Activated T-cell treated with anti-CD3 and anti-CD28 coated beads for 24 hours (primary cell): ENCODE measurements around the gene CCDC174.
A peak's percentile ranks its signal among the peaks of the same experiment; 100 is the strongest.

Experiments used
- DNase-seq: peaks from one replicate; pipeline ENCODE4 v3.0.0-alpha.2; 2020; ENCODE audit warnings: low read depth

Gene CCDC174

DNA sequence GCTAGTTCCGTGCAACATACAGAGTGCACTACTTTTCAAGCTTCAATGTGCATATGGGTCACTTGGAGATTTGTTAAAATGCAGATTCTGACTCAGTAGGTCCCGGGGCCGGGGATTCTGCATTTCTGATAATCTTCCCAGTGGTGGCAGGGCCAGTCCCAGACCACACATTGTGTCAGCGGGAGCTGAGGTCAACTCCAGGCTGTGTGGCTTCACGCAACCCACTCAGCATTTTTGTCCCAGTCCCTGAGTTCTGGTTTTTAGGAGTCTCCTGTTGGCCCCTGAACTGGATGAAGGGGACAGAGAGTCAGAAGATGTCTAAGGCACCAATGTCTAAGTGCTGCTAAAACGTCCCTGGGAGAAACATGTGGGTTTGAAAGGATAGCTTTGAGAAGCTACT is 26.1 kb upstream of the CCDC174 start:
- DNase-seq: no peak

DNA sequence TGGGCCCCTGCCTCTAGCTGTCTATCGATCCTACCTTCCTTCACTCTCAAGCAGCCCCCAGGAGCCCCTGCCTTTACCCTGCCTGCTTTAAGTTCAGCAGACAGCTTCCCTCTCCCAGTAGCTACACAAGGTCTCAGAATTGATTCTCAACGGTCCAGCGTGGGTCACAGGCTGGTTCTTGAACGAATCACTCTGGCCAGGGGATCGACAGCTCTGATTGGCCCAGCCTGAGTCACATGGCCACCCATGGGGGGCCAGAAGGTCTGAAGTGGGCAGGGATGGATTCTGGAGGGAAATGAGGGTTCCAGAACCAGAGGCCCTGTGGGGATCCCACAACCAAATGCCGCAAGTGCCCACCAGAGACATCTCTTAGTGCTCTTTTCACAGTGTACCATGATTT is 23.7 kb upstream of the CCDC174 start:
- no peak for DNase-seq

DNA sequence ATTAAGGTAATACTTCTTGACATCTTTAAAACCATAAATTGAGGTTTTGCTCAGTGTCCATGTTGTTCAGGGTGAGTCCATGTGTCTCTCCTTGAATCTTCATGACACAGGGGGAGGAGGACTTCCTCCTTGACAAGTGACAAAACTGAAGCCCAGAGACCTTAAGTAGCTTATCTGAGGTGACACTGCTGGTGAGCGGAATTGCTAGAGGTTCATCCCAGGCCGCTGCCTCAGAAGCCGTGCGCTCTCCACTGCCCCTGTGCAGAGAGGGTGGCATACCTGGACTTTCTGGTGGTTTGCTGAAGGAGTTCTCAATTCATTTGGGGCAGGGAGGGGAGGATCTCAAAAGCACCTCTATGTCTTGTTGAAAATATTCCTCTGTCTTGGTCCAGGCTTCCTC is 23.2 kb upstream of the CCDC174 start:
- DNase-seq: no peak

DNA sequence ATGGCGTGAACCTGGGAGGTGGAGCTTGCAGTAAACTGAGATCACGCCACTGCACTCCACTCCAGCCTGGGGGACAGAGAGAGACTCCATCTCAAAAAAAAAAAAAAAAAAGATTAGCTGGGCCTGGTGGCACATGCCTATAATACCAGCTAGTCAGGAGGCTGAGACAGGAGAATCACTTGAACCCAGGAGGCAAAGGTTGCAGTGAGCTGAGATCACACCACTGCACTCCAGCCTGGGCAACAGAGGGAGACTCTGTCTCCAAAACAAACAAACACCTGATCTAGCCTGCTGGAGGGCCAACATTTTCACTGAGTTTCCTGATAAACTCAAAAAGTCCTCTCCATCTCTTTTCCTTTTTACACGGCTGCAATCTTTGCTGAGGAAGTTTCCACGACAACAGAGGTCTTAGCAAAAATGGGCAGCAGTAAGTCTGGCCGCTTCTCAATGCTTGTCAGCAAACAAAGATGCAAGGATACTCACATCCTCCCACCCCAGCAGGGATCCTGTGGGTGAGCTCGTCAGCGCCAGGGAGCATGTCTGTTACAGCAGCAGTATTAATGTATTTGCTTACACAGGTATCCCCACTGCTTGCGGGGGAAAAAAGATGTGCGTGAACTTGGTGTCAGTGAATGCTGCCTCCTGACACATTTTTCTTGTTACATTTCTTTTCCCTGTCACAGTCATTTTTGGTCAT is 21.0 kb upstream of the CCDC174 start:
- no peak for DNase-seq

DNA sequence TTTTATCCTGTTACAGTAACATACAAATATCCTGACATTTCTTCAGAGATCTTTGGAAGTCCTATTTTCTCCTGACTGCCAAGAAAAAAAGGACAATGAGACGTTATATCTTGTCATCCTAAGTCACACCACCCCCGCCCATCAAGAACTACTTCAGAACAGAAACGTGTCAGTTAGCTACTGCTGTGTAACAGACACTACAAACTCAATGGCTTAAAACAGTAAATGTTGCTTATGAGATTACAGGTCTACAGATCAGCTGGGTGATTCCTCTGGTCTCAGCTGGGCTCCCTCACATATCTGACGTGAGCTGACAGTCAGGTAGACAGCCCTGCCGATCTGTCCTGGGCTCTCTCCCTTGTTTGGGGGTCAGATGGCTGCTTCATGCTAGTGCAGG is 20.5 kb upstream of the CCDC174 start:
- DNase-seq: no peak

DNA sequence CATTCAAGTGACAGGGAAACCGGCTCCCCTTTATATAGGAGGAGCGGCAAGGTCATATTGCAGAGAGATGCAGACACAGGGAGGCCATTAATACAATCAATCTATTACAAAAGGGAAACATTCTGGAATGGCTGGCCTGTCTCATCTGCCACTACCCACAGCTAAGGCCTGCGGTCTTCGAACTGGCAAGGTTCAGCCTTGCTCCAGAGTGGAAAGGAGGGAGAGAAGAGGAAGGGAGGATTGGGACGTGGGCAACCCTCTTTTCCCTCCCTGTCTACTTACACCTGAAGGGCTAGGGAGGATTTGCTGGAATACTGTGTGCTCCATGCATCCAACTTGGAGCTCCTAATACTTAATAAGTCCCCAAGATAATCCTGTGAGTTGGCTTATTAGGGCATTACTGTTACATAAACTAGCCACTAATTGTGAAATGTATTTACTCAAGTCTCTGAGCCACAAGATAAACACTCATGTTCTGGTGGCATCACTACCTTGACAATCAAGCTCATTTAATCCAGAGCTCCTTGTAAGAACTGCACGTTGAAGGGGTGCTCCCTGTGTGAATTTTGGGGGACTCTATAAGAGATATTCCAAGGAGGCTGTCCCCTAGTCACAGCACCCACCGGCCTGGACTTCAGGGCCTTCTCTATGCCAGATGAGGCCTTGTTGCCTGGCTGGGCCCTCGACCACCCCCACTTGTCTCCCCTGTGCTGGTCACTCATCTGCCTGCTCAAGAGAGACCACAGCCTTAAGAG is 19.7 kb upstream of the CCDC174 start:
- no peak for DNase-seq

DNA sequence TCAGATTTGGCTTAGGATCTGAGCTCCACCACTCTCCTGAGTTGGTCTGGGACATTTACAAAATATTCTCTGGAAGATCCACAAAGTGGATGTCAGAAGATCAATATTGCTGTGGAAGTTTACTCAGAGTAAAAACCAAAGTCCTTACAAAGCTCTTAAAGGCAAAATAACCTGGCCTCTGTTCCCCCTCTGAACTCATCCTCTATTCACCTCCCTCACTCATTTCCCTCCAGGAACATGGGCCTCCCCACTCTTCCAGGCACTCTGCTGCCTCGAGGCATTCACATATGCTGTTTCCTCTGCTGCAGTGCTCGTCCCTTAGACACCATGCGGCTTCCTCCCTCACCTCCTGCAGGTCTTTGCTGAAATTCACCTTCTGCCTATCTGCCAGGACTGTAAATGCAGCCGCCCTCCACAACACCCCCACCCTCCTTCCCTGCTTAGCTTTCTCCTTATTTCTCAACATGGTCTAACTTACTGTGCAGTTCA is 19.1 kb upstream of the CCDC174 start:
- DNase-seq: no peak

DNA sequence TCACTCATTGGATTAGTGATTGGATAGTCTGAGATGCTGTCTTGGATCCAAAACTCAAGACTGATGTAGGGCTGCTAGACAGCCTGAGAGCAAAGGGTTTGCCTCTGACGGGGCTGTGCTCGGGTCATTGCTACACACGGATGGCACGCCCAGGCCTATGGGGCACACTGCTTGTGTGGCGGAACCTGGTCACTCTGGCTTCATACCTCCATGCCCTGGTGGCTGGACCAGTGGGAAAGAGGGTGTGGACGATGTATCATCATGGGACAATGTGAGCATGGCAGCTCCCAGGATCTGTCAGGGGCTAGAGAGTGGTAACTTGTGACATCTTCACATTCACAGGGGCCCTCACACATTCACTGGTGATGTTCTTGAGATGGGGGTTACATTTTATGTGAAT is 18.1 kb upstream of the CCDC174 start:
- no peak for DNase-seq

DNA sequence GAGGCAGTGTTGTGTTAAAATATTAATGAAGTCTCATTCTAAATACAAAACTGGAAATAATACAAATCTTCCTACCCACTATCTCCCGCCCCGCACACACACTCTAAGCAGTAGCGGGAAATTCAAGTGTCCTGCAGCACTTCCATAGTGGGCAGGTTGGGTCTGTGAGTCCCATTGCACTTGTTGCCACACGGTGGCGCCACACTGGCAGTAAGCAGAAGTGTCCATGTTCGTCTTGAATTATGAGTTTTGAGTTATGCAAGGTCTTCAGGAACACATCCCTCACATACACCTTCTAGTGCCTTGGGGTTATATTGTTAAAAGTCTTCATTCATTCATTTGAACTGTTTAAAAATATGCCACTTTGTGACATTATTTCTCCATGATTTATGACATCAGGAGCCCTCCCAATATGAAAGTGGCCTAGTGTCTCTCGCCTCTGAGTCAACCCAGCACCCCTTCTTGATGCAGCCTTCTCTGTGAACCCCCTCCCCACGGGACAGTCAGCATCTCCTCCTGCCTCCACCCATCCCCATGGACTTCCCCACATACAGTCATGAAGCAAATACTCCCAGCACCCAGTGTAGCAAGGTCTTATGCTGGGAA is 17.6 kb upstream of the CCDC174 start:
- DNase-seq: peak; percentile 25

DNA sequence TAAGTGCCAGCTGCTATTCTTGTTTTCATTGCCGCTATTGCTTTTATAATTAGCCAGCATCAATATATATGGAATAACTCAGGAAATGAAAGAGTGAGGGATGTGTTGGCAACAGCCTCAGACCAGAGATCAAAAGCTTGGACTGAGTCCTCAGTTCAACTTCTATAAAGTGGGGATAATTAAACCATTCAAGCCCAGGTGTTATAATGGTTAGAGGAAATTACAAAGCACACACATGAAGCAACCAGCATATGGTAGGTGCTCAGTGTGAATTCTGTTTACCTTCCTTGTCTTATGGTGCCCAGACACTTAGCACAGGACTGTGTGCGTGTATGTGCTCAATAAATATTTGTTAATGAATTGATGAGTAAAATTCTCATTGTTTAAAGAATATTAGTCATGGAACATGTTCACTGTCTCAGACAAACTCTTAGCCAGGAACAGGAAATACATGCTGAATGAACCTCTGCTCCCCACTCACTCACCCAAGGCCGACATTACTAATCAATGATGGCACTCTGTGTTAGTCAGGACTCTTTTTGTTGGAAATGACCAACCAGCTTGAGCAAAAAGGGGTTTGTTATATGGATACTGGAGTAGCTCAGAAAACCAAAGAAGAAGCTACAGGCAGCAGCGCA is 16.7 kb upstream of the CCDC174 start:
- DNase-seq: no peak

DNA sequence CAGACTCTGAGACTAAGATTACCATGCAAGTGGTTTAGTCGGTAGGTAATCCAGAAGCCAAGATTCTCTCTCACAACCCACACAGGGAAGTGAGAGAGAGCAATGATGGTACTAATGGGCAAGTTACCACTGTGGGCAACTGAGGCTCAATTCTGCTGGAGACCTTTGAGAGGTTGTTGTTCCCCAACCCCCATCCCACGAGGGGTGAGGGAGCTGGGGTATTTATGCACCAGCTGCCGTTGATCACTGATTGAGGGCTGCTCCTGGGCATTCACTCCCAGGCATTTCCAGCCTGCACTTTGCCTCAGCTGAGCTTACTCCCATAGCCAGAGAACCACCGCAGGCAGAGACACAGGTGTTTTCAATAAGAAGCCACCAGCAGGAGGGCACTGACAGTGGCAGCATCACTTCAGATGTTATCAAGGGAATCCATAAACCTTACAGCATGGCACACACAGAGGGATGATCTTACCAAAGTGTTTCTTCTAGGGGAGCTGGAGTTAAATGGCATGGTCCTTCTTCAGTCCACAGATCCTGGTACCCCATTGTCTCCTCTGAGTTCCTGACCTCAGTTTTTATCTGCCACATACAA is 15.0 kb upstream of the CCDC174 start:
- no peak for DNase-seq

DNA sequence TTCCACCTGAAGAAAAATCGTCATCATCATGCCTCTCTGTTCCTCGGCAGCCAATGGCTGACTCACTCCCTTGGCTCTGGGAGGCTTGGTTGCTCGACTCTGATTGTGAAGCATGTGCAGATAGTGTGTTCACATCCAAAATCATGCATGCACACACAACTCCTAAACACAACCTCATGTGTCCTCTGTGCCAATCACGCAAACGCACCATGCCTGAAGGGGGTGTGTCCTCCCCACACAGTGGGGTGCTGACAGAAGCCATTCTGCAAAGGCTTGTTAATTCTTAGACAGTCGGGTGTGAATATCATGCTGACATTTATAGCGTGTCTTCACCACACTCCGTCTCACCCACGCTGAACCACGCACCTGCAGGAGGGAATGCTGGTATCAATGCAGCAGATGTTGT is 11.4 kb upstream of the CCDC174 start:
- DNase-seq: no peak

DNA sequence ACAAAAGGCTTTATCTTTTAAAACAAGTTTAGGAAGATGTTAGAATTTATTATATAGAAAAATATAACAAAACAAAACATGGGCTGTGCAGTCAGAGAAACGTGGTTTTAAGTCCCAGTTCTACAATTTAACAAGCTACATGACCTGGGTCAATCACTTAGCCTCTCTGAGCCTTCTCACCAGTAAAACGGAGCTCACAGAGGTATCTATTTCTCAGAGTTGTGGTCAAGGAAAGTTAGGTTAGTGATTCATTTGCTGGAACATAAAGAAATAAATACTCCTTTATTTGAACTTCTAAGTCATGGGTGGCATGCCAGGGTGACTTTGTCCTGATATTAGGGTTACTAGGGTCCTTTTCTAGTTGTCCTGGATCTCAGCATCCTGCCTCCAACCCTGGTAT is 10.8 kb upstream of the CCDC174 start:
- no peak for DNase-seq

DNA sequence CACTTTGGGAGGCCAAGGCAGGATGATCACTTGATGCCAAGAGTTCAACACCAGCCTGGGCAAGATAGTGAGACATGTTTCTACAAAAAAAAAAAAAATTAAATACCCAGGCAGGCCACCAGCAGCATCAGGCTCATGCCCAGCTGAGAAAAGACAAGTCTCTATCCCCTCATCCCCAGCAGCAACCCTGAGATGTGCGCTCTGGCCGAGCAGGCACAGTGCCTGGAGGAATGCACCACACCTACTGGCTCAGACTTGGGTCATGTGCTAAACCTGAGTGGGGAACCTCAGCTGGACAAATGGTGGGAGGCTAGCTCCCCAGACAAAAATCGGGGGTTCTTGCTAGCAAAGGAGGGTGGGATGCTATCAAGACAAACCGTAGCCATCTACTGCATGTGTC is 10.2 kb upstream of the CCDC174 start:
- no peak for DNase-seq

DNA sequence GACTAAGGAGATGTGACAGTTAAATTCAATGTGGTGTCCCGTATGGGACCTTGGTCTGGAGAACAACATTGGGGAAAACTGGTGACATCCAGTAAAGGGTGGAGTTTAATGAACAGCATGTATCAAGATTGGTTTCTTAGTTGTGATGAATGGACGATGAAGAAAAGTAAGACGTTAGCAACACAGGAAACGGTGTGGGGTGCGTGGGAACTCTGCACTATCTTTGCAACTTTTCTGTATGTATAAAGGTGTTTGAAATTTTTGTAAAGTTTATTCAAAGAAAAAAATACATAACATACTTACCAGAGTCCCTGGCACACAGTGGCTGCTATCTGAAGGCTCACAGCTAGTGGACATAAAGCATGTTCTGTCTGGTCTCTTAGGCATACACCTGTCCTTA is 6.1 kb upstream of the CCDC174 start:
- DNase-seq: no peak

DNA sequence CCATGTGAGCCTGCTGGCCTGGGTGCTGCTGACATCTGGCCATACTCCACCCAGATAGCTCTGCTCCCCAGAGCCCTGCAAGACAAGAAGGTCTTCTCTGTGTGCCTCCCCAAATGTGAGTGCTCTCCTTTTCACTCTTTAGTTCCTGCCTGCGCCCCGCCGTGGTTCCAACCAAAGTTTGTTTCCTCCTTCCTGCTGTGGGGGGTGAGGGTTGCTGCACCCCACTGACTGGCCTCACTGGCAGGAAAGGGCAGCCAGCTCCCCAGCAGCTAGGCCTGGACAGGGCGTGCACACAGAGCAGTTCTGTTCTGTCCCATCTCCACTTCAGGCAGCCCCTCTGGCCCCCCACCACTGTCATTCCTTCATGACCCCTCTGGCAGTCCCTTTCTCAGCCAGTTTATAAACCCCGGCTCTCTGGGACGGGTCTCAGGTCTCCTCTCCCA is 5.4 kb upstream of the CCDC174 start:
- DNase-seq: no peak

DNA sequence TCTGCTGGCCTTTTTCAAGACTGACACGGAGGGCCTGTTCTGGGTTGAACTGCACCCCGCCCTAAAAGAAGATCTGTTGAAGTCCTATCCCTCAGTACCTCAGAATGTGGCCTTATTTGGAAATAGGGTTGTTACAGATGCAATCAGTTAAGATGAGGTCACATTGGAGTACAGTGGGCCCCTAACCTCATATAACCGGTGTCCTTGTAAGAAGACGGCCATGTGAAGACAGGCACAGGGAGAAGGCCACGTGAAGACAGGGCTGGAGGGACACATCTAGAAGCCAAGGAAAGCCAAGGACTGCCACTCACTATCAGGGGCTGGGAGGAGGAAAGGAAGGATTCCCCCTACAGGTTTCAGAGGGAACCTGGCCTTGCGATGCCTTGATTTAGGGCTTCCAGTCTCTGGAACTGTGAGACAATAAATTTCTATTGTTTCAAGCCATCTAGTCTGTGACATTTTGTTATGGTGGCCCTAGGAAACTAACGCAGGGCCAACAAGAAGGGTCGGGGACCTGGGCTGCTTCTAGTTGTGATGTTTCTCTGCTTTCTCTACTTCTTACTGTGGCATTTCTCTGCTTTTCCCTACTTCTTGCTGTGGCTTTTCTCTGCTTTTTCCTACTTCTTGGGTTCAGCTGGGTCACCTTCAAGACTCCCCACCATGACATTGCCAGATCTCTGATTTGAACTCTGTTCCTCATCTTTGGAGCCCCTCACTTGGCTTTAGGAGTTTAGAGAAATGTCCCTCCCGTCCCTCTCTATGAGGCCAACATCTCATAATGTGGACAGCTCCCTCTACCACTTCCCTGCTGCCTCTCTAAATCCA is 4.8 kb upstream of the CCDC174 start:
- DNase-seq: no peak

DNA sequence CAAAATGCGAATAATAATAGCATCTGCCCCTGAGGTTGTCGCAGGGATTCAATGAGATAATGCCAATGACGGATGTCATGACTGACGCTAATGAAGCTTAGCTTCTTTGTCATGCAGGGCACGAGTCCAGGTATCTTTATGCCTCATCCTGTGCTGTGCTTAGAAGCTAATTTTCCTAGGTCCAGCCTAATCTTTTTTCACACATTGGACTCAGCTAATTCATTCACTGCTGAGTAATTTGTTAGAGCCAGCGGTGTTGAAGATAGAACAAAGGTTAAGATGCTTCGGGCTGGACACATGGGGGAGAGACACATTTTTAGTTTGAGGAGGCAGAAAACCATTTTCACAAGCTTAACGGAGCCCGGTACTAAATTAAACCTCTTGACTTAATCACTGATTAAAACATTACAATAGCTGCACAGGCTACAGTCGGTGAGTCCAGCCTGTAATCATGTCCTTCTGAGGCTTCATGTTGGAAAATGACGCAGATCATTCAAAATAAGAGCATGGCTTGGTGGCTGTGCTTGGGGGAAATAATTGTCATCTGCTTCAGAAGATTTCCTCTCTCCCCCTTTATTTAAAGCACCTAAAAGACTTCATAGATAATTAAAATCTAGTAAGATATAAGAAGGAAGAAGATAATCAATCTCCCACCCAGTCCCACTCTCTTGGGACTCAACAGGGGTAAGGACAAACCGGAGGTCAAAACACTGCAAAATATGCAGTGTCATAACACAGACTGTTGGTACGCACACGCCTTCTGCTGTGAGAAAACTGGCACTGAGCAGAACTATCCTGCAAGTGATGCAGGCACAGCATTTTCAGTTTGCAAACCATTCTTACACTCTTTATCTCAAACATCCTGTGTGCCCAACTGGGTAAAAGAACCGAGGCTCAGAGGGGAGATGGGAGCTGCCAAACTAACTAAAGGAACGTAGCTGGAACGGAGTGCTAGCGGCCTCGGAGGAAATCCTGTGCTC is 3.3 kb upstream of the CCDC174 start:
- no peak for DNase-seq

DNA sequence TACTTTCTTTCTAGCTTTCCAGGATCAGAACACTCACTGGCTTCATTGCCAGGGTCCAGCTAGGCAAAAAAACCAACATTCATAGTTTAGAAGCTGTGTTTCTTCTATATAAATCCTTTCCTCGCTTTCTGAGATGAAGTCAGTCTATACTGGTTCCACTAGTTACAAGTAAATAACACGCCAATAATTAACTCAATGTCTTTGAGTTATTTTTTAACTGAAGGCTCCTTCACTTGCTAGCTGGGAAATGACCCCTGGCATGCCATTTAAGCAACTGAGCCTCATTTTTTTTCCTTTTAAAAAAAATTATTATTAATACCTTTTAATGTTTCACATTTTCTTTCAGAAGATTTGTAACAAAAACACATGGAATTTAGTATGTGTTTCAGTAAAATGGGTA is 2.1 kb upstream of the CCDC174 start:
- no peak for DNase-seq

DNA sequence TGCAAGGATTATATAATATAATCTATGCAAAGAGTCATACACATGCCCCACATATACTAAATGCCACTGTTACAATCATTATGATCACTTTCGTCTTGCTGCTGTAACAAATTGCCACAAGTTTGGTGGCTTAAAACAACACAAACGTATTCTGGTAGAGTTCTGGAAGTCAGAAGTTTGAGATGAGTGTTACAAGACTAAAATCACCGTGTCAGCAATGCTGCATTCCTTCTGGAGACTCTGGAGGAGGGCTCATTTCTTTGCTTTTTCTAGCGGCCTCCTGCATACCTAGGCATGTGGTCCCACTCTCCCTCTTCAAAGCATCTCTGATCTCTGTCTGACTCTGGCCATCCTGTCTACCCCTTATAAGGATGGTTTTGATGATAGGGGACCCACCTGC is 1.4 kb upstream of the CCDC174 start:
- no peak for DNase-seq
